ENCODE measurements around the gene KCTD19. TPM values are rescaled to one million over a fixed set of nuclear protein-coding genes. Genes with fewer than 3 reads are reported as not detected.

KCTD19 gene
- total RNA-seq, 4 donors from 2014 or later = not detected

DNA sequence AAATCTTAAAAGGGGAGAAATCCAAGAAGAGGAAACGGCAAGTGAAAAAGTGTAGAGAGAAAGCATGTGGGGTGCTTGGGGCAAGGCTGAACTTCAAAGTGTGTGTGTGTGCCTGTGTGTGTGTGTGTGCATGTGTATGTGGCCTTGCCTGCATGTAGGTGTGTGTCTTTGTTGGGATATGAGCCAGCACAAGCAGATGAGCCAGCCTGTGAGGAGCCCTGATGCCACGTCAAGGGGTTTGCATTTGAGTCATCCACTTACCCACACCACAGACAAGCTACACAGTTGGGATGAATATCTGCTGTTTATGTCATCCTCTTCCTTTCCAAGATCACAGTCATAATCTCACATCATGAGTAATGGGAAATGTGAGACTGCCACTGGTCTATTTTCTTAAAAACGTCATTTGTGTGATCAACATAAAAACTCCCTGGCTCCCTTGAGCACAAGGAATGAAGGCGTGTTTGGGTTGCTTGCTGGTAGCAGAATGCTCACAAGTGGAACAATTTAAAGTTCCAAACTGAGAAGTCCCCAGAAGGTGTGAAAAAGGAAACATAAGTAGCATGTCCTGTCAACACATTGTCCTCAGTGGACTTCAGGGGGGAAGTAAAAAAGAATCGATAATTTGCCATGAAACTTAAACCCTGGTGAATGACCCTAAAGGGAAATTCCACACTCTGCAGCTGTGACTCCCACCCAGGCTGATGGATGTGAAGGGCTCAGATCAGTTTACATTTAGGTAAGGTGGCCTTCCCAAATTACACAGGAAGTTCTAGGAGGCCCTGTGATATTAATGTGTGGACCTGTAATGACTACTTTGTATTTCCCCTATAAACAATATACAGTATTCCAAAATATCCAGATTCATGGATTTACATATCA is 14.7 kb downstream of the KCTD19 start:
- DNase-seq (ENCODE audit: extremely low spot score) = no peak
- 46% methylated on average over 5 of the region's 5 CpGs for whole genome bisulfite sequencing
- no peaks in the 10 kb centered on the region for H3K4me1 ChIP-seq
- H3K4me3 ChIP-seq = no peak overlapping the region
- intact Hi-C loops (cut with DNase I) = no loop called here
- no peaks in the 10 kb centered on the region for H3K9me3 ChIP-seq
- peaks cover 0 to 8% (median 0%) of the 10 kb centered on the region in 4 donors for H3K27me3 ChIP-seq
- no peaks in the 10 kb centered on the region for H3K36me3 ChIP-seq
- TF ChIP-seq POLR2A (IDR thresholded peaks at IDR 0.05; ENCODE audit: low read depth) = no peak
- TF ChIP-seq, protein P1, sequence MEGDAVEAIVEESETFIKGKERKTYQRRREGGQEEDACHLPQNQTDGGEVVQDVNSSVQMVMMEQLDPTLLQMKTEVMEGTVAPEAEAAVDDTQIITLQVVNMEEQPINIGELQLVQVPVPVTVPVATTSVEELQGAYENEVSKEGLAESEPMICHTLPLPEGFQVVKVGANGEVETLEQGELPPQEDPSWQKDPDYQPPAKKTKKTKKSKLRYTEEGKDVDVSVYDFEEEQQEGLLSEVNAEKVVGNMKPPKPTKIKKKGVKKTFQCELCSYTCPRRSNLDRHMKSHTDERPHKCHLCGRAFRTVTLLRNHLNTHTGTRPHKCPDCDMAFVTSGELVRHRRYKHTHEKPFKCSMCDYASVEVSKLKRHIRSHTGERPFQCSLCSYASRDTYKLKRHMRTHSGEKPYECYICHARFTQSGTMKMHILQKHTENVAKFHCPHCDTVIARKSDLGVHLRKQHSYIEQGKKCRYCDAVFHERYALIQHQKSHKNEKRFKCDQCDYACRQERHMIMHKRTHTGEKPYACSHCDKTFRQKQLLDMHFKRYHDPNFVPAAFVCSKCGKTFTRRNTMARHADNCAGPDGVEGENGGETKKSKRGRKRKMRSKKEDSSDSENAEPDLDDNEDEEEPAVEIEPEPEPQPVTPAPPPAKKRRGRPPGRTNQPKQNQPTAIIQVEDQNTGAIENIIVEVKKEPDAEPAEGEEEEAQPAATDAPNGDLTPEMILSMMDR (IDR thresholded peaks at IDR 0.05) = no peak
- peak; percentile 12 to 44 for TF ChIP-seq POLR2AphosphoS5 (IDR thresholded peaks at IDR 0.05)
- no peak for TF ChIP-seq EP300 (IDR thresholded peaks at IDR 0.05)
- H3K27ac ChIP-seq (replicated peaks in 1 of 4) = peak overlapping the region; percentile 11 to 45 (median 38)

GRCh38 chr16:67310561-67310960 is 16.0 kb downstream of the KCTD19 start:
- no peak for DNase-seq (ENCODE audit: extremely low spot score)
- TF ChIP-seq, protein P1 (IDR thresholded peaks at IDR 0.05) = no peak
- TF ChIP-seq POLR2A (IDR thresholded peaks at IDR 0.05; ENCODE audit: low read depth) (no peak), POLR2AphosphoS5 (IDR thresholded peaks at IDR 0.05) (no peak), EP300 (IDR thresholded peaks at IDR 0.05) (no peak)
- H3K9me3 ChIP-seq = no peaks in the 10 kb centered on the region
- no peak overlapping the region for H3K27ac ChIP-seq (replicated peaks in 1 of 4)
- H3K4me3 ChIP-seq = no peak overlapping the region
- WGBS = 96% methylated on average over 3 of the region's 3 CpGs
- intact Hi-C loops (cut with DNase I) = no loop called here
- no peaks in the 10 kb centered on the region for H3K27me3 ChIP-seq
- H3K4me1 ChIP-seq = no peaks in the 10 kb centered on the region
- no peaks in the 10 kb centered on the region for H3K36me3 ChIP-seq

DNA sequence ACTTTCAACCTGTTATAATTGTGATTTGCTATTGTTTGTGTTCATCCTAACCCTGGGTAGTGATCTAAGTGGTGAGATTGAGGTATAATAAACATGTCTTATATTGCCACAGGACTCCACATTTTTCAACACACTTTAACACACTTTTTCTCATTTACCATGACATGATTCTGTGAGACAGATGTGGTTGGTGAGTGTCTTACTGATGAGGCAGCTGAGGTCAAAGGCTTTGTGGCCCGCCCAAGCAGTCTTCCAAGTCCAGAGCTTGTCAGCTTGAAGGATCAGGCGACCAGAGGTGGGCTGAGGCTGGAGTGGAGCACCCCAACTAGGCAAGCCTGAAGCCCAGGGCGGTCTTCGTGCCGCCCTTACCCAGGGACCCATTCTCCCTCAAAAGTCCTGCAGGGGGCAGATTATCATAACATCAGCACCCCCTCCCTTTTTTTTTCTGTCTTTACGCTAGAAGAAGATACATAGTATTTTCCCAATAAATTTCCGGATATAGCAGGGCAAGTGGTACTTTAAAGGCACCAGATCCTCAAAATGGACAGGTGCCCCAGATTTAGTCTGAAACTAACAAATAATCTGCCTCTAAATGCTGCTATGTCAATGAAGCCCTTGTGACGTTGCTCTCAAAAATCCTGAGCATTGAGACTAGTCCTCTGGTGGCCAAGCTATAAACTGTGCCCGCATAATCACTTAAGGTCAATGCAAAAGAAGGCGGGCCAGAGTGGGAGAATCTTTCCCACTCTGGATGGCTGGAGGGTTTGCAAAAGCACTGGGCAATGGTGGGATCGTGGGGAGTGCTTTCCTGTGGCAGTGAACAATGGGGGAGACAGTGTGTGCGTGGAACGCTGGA is 21.1 kb downstream of the KCTD19 start:
- no peak for TF ChIP-seq POLR2A (IDR thresholded peaks at IDR 0.05; ENCODE audit: low read depth)
- no peak for TF ChIP-seq EP300 (IDR thresholded peaks at IDR 0.05)
- no peak for TF ChIP-seq POLR2AphosphoS5 (IDR thresholded peaks at IDR 0.05)
- TF ChIP-seq, protein P1 (IDR thresholded peaks at IDR 0.05) = no peak
- no peak overlapping the region for H3K27ac ChIP-seq (replicated peaks in 1 of 4)
- DNase-seq (ENCODE audit: extremely low spot score) = no peak
- intact Hi-C loops (cut with DNase I) = no loop called here
- H3K27me3 ChIP-seq = no peaks in the 10 kb centered on the region
- H3K4me1 ChIP-seq = peaks cover 0 to 13% (median 2%) of the 10 kb centered on the region in 4 donors
- H3K4me3 ChIP-seq = no peak overlapping the region
- WGBS = 85% methylated on average over 13 of the region's 13 CpGs
- H3K9me3 ChIP-seq = no peaks in the 10 kb centered on the region
- no peaks in the 10 kb centered on the region for H3K36me3 ChIP-seq

GRCh38 chr16:67304020-67304419 is 22.5 kb downstream of the KCTD19 start:
- TF ChIP-seq EP300 (IDR thresholded peaks at IDR 0.05) (no peak), POLR2AphosphoS5 (IDR thresholded peaks at IDR 0.05) (no peak), POLR2A (IDR thresholded peaks at IDR 0.05; ENCODE audit: low read depth) (no peak)
- TF ChIP-seq, protein P1 (IDR thresholded peaks at IDR 0.05) = no peak
- intact Hi-C loops (cut with DNase I) = no loop called here
- no peak overlapping the region for H3K27ac ChIP-seq (replicated peaks in 1 of 4)
- 74% methylated on average over 1 of the region's 1 CpG for WGBS
- peaks cover 0 to 13% (median 2%) of the 10 kb centered on the region in 4 donors for H3K4me1 ChIP-seq
- no peaks in the 10 kb centered on the region for H3K36me3 ChIP-seq
- H3K9me3 ChIP-seq = no peaks in the 10 kb centered on the region
- H3K4me3 ChIP-seq = no peak overlapping the region
- no peak for DNase-seq (ENCODE audit: extremely low spot score)
- H3K27me3 ChIP-seq = peaks cover 0 to 2% (median 0%) of the 10 kb centered on the region in 4 donors

Measured in esophagus muscularis mucosa (tissue), 4 donors.